ENCODE results near the gene G6PC3. TPM values are rescaled to one million over a fixed set of nuclear protein-coding genes. Genes with fewer than 3 reads are reported as not detected.

G6PC3 gene
- total RNA-seq, 1 donor from 2014 or later, result 113 TPM

- TF ChIP-seq, protein P1, sequence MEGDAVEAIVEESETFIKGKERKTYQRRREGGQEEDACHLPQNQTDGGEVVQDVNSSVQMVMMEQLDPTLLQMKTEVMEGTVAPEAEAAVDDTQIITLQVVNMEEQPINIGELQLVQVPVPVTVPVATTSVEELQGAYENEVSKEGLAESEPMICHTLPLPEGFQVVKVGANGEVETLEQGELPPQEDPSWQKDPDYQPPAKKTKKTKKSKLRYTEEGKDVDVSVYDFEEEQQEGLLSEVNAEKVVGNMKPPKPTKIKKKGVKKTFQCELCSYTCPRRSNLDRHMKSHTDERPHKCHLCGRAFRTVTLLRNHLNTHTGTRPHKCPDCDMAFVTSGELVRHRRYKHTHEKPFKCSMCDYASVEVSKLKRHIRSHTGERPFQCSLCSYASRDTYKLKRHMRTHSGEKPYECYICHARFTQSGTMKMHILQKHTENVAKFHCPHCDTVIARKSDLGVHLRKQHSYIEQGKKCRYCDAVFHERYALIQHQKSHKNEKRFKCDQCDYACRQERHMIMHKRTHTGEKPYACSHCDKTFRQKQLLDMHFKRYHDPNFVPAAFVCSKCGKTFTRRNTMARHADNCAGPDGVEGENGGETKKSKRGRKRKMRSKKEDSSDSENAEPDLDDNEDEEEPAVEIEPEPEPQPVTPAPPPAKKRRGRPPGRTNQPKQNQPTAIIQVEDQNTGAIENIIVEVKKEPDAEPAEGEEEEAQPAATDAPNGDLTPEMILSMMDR (IDR thresholded peaks at IDR 0.05; ENCODE audit: unreplicated experiment), result no peak
- no peak for DNase-seq (ENCODE audit: low spot score)
- Mint-ChIP-seq H3K4me3 (ENCODE audit: unreplicated experiment) (no peak overlapping the region), H3K36me3 (ENCODE audit: low read depth, unreplicated experiment) (peaks cover 9% of the 10 kb centered on the region), H3K27ac (ENCODE audit: unreplicated experiment) (peak overlapping the region; percentile 48), H3K27me3 (ENCODE audit: unreplicated experiment) (peaks cover 16% of the 10 kb centered on the region), H3K9me3 (ENCODE audit: unreplicated experiment) (no peaks in the 10 kb centered on the region), H3K4me1 (ENCODE audit: unreplicated experiment) (peaks cover 41% of the 10 kb centered on the region)
Measured at GRCh38 chr17:44092051-44092450, 21.5 kb downstream of the G6PC3 start.

GRCh38 chr17:44093231-44093900, 22.8 kb downstream of the G6PC3 start:
- peaks cover 42% of the 10 kb centered on the region for H3K4me1 Mint-ChIP-seq (ENCODE audit: unreplicated experiment)
- peaks cover 9% of the 10 kb centered on the region for H3K36me3 Mint-ChIP-seq (ENCODE audit: low read depth, unreplicated experiment)
- H3K27me3 Mint-ChIP-seq (ENCODE audit: unreplicated experiment), result peaks cover 12% of the 10 kb centered on the region
- no peaks in the 10 kb centered on the region for H3K9me3 Mint-ChIP-seq (ENCODE audit: unreplicated experiment)
- TF ChIP-seq, protein P1 (IDR thresholded peaks at IDR 0.05; ENCODE audit: unreplicated experiment), result no peak
- DNase-seq (ENCODE audit: low spot score), result no peak
- peak overlapping the region; percentile 77 for H3K27ac Mint-ChIP-seq (ENCODE audit: unreplicated experiment)
- H3K4me3 Mint-ChIP-seq (ENCODE audit: unreplicated experiment), result no peak overlapping the region

GRCh38 chr17:44094701-44095387, 24.3 kb downstream of the G6PC3 start:
- Mint-ChIP-seq H3K4me1 (ENCODE audit: unreplicated experiment) (peaks cover 42% of the 10 kb centered on the region), H3K4me3 (ENCODE audit: unreplicated experiment) (no peak overlapping the region), H3K27ac (ENCODE audit: unreplicated experiment) (peak overlapping the region; percentile 100), H3K36me3 (ENCODE audit: low read depth, unreplicated experiment) (peaks cover 5% of the 10 kb centered on the region), H3K9me3 (ENCODE audit: unreplicated experiment) (no peaks in the 10 kb centered on the region), H3K27me3 (ENCODE audit: unreplicated experiment) (peaks cover 11% of the 10 kb centered on the region)
- TF ChIP-seq, protein P1 (IDR thresholded peaks at IDR 0.05; ENCODE audit: unreplicated experiment), result no peak
- DNase-seq (ENCODE audit: low spot score), result no peak

GRCh38 chr17:44095388-44095646, 24.8 kb downstream of the G6PC3 start:
- TF ChIP-seq, protein P1 (IDR thresholded peaks at IDR 0.05; ENCODE audit: unreplicated experiment), result no peak
- Mint-ChIP-seq H3K4me1 (ENCODE audit: unreplicated experiment) (peaks cover 42% of the 10 kb centered on the region), H3K4me3 (ENCODE audit: unreplicated experiment) (peak overlapping the region; percentile 81), H3K27ac (ENCODE audit: unreplicated experiment) (peak overlapping the region; percentile 100), H3K27me3 (ENCODE audit: unreplicated experiment) (peaks cover 11% of the 10 kb centered on the region), H3K9me3 (ENCODE audit: unreplicated experiment) (no peaks in the 10 kb centered on the region), H3K36me3 (ENCODE audit: low read depth, unreplicated experiment) (peaks cover 5% of the 10 kb centered on the region)
- DNase-seq (ENCODE audit: low spot score), result no peak

Measured in endothelial cell (in vitro differentiated cells).